Activated CD4-positive, alpha-beta T cell treated with anti-CD3 and anti-CD28 coated beads, Interleukin-10, Interleukin-2, amounts not matched to agents 100 ng/mL and 50 ng/mL, durations not matched to agents 16 hours and 8 hours (primary cell): ENCODE results near the gene EDC4.
A peak's percentile ranks its signal among the peaks of the same experiment; 100 is the strongest.
"Not testable (repeated sequence)": the region's sequence is repeated elsewhere in the genome, so short reads cannot be mapped to it uniquely, and the experiment has no call there.

Experiments used
- DNase-seq: peaks from one replicate; pipeline ENCODE4 v3.0.0-alpha.2; 2020

The EDC4 gene

DNA sequence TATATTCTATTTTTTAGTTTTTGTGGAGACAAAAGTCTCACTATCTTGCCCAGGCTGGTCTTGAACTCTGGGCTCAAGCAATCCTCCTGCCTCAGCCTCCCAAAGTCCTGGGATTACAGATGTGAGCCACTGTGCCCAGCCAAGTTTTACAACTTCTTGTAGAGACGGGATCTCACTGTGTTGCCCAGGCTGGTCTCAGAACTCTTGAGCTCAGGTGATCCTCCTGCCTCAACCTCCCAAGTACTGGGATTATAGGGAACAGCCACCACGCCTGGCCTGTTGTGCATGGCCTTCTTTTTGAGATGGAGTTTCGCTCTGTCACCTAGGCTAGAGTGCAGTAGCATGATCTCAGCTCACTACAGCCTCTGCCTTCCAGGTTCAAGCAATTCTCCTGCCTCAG, 19.2 kb upstream of the EDC4 start:
- no peak for DNase-seq

DNA sequence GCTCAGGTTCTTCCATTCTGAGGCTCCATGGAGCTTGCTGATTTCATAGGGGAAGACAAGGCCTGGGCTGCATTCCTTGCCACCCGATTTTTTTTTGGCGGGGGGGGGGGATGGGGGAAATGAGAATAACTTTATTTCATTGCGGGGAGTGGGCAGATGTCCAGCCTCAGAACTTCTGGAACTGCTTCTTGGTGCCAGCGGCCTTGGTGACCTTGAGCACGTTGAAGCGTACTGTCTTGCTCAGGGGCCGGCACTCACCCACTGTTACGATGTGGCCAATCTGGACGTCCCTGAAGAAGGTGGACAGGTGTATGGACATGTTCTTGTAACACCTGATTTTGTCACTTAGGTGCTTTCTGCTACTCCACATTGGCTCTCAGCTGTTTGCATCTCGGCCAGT, 17.1 kb upstream of the EDC4 start:
- no peak for DNase-seq

DNA sequence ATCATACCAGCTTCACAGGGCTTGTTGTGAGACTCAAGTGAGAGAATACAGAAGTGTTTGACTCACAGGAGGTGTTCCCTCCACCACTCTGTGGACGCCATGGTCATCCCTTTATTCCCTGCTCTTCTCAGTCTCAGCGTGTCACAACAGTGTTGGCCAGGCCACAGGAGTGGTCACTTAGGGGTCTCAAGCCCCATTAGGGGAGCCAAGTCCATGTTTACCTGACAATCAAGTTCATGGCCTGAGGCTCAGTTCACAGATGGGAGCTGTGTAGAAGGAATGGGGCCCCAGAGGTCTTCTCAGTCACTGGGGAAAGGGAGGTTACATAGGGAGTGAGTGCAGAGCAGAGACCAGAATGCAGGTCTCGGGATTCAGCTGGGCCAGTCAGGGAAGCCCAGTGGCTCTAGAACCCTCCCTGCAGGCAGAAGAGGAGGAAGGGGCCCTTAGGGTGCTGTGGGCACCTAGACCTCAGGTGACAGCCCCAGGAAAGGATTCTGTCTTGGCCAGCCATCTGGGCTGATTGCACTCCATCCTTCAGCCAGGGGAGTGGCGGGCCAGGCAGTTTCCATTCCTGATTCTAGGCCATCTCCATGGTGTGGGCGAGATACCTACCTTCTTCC, 15.8 kb upstream of the EDC4 start:
- DNase-seq = no peak

DNA sequence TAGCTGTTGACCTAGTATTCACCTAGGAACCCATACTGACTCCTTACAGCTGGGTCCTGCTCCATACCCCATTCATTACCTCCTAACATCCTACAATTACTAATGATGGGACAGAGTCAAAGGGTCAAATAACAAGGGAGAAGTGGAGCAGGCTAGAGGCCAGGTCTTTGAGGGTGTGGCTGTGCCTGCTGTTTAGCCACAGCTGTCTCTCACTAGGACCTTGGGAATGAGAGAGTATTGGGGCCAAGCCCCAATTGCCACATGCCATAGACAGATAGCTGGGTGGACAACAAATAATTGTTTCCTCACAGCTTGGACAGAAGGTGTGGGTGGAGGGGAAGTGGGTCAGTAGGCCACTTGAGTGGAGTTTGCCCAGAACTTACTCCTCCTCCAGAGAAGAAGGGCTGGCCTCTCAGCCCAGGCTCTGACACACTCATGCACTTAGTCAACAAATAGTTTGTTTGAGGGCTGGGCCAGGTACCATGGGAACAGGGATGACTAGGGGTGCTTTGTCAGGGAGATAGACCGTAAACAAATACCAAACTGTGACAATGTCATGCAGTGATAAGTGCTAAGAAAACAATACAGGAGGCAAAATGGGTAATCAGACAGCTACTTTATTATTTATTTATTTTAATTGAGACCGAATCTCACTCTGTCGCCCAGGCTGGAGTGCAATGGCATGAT, 15.2 kb upstream of the EDC4 start:
- peak; percentile 55 for DNase-seq

DNA sequence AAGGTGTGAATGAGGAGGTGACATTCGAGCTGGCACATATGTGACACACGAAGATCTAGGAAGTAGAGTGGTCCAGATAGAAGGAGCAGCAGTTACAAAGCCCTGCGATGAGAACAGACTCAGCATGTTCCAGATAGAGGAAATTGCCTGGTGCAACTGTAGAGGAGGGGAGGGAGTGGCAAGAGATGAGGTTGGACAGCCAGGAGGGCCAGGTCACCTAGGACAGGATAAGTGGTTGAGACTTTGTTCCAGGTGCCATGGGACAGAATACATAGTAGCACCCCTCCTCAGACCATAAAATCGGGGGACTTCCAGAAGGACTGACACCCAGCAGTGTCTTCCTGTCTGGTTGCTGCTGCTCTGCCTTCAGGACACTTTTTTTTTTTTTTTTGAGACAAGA, 14.4 kb upstream of the EDC4 start:
- no peak for DNase-seq

DNA sequence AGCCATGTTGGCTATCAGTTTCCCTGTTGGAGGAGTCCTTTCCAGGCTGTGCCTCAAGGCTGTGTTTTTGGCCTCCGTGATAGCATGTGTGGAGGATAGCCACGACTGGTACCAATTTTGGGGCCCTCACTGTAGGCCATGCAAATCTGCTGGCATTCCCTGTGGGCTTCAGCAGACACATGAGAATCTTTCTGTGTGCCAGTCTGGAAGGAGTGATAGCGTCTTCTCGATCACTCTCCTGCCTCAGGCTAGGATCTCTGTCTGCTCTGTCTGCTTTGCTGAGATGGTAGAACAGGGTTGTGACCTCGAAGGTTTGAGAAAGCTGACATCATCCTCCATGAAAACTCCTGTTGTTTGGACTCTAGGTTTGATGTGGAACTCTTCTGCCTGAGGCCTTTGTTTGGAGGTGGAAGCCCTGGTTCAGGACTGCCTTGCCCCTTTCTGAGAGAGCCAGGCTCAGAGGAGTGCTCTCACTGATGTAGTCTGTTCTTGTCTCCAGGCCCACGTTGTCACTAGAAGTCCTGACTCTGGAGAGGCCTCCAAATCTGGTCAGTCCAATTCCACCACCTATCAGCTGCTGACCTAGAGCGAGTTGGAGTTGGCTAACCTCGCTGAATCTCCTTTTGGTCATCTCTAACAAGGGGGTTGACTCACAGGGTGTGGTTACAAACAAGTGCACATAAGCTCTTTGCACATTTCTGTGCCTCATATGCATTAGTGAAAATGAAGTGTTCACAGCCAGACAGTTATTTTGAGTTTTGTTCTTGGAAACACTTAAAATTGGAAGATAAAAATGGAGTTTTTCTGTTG, 12.1 kb upstream of the EDC4 start:
- DNase-seq = no peak

DNA sequence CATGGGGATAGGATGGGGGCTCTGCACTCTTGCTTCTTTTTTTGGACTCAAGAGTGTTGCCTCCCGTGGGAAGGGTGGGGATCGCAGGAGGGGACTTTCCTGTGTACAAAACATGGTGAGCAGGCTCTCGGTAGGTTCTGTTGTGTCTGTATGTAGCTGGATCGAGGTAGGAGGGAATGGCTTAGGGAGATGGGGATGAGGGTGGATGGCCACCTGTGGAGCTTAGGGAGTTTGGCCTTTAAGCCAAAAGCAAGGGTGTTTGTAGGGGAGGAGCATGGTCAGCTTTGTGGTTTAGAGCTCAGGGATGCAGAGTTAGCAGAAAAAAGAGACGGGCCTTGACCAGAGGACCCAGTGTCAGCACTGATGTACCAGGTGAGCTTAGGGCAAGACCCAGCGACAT, 11.0 kb upstream of the EDC4 start:
- no peak for DNase-seq

DNA sequence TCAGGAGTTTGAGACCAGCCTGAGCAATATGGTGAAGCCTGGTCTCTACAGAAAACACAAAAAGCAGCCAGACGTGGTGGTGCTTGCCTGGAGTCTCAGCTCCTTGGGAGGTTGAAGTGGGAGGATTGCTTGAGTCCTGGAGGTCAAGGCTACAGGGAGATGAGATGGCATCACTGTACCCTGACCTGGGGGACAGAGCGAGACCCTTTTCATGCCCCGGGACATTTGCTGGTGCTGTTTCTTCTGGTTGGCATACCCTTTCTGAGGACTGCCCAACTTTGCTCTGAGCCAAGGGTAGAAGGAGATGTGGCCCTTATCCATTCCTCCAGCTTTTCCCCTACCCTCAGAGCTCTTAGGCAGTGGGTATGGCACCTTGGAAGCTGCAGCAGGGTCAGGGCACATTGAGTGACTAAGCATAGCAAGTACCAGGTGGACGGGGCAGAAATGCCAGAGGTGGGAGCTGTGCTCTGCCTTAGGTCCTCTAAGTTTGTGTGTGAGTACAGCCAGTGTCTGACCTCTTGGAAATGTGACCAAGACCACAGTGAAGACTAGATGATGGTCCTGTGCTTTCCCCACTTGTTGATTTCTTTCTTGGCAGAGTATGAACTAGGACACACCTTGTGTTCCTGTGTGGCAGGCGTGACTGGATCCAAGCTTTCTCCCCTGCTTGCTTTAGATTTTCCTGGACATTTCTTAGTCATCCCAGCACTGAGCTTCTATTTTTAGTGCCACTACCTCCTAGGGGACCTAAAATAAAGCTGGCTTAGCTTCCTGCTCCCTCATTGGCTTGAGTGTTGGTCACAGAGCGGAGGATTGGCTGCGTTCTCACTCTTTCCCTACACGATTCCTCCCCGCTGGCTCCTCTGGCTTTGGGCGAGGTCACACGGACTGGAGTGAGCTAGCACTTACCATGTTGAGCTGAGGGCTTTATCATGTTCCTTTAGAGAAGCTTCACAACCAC, 9.9 kb upstream of the EDC4 start:
- DNase-seq = no peak

DNA sequence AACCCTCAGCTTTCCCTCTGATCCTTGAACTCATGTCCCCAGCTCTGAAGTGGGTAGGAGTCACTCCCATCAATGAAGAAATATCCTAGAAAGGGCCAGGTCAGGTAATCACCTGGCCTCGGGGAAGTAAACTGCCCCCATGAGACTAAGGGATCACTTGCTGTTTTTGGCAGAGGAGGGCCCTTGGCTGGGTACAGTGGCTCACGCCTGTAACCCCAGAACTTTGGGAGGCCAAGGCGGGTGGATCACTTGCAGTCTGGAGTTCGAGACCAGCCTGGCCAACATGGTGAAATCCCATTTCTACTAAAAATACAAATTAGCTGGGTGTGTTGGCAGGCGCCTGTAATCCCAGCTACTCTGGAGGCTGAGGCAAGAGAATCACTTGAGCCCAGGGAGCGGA, 8.8 kb upstream of the EDC4 start:
- DNase-seq = not testable (repeated sequence)

DNA sequence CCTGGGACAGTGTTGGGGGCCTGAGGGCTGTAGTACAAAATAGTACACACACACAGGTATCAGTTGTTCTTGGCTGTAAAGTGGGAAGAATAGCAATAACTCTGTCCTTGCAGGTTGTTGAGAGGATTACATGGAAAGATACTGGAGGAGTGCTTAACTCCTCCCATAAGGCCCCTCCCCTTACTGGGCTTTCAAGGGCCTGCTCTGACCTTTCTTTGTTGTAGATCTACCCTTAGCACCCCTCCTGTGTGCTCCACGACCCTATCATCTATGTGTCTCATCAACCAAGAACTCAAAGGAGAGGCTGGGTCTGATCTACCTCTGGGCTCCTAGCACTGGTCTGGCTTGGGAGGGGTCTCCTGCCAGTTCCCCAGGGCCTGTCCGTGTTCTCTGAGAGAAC, 8.3 kb upstream of the EDC4 start:
- no peak for DNase-seq

DNA sequence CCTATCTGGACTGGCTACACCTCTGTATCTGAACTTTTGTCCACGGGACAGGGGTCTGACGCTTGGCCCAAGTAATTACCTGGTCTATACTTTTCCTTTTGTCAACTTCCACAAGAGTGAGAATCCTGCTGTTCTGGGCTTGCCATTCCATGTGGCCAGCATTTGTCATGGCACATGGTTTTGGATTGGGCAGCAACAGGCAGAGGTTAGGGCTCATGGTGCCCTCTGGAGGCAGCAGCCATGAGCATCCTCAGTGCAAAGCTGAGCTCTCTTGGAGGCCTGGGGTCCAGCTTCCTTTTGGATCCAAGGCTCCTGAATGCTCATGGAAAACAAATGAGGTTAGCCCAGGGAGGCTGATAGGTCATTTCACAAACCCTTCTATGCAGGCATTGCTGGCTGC, 7.5 kb upstream of the EDC4 start:
- no peak for DNase-seq

DNA sequence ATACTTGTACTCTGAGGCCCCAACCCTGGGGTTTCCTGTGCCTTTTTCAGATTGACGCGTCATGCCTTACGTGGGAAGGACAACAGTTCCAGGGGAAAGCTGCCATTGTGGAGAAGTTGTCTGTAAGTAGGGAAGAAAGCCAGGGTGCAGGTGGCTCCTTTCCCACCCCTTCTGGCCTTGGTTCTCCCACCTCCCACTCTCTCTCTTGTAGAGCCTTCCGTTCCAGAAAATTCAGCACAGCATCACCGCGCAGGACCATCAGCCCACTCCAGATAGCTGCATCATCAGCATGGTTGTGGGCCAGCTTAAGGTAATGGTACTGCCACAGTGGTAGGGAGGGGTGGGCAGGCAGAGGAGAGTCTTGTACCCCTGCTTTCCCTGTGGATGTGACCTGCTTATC, 4.6 kb upstream of the EDC4 start:
- no peak for DNase-seq

DNA sequence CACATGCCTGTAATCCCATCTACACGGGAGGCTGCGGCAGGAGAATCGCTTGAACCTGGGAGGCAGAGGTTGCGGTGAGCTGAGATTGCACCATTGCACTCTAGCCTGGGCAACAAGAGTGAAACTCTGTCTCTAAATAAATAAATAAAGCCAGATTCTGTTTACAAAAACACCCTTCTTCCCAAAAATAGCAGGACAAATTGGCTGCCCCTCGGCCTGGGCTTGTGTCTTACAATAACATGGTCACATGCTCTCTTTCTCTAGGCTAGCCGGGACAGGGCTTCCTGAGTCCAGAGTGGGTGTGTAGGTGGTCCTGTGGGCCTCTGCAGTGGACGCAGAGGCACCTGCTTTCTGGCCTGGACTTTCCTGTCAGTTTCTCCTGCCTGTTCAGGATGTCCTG, 3.2 kb upstream of the EDC4 start:
- DNase-seq = no peak

DNA sequence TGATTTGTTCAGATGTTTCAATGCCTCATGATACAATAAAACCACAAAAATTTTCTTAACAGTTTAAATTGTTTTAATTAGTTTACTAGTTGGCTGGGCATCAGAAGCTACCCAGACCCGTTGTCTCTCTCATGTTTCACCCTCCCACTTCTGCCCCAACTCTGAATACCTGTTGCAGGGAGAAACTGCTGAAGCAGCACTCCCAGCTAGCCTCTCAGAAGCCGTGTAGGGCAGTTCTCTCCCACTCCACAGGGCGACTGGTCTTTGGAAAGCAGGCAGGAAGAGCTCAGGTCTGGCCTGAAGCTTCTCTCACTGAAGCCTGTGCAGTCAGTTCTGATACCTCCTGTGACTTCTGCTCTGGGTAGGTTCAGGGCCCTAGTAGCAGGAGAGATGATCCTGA, 1.6 kb upstream of the EDC4 start:
- DNase-seq = no peak

DNA sequence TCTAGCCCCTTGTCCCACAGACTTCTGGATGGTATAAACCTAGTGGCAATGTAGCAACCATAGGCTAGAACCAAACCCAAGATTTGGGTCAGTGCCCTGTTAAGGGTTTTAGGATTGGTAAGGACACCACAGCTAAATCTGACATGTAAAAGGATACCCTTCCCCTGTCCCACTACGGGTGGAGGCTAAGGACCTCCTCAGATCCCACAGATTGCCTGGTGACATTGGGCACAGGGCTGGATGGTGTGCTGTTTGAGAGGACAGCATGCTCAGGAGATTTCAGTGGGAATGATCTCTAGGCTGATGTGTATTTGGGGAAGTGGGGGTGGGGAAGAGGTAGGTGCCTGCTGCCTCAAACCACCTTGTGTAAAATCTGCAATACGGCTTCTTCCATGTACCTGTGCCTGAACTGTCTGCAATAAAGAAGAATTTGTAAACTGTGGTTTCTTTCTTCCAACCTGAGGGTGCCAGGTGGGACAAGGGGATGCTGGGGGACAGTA, 671 bp upstream of the EDC4 start:
- DNase-seq = no peak

DNA sequence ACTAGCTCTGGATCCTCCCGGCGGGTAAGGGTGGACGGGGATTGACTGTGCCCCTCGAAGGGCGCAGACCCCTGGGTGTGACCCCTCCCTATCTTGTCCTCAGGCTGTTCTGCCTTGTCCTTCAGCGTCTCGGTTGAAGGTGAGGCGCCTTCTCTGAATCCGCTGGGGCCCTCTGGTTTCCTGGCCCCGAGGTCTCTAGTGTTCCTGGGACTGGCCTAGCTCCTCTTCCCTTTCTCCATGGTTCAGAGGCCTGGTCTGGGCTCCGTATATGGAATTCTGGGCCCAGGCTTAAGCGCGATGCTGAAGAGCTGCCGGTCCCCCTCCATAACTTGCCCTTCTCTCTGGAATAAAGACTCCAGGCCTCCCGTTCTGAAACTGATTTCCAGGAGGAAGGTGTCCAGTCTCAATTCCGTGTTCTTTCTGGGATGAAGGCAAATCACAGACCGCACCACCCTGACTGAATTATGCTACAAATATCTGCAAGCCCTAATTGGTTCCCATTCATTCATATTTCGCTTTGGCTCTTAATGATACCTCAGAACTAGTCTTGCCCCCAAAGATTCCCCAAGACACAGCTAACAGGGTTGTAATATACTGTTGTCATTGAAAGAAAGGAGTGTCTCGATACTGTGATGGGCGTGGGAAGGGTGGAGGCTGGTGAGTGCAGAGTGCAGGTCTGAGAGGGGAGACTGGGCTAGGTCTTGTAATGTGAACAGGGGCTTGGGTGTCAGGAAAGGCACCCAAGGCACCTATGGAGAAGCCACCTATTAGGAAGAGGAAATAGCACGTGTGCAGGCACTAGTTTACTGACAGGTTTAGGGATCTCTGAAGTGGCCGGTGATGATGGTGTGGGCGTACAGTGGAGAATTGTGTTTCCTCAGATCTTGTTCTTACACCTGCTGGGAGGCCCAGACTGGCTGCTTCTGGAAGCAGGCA, 851 bp downstream of the EDC4 start:
- no peak for DNase-seq

DNA sequence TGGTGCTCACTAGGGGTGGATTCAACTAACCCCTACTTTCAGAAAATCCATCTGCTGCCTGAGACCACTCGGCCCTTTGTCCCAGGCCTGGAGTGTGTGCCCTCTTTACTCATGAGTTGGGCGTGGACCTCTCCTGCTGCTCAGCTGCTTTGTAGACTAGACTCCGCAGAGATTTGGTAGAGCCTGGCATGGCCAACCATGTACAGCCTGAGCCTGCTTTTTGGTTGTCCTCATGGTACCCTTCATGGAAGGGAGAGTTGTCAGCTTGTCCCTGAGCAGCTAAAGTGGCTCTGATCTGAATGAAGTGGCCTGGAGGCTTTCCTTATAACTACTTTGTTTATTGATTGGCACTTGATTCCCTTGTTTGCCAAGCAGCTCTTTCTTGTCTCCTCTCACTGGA, 1.5 kb downstream of the EDC4 start:
- no peak for DNase-seq

DNA sequence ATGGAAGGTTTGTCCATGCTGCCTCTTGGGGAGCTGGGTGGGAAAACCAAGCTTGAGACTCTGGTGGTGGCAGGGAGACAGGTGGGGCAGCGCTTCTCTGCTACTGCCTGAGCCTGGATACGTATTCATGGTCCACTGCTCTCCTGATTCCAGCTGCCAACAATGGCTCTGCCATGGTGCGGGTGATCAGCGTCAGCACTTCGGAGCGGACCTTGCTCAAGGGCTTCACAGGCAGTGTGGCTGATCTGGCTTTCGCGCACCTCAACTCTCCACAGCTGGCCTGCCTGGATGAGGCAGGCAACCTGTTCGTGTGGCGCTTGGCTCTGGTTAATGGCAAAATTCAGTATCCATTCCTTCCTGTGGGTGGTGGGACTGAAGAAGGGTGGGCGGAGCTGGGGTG, 4.2 kb downstream of the EDC4 start:
- no peak for DNase-seq

DNA sequence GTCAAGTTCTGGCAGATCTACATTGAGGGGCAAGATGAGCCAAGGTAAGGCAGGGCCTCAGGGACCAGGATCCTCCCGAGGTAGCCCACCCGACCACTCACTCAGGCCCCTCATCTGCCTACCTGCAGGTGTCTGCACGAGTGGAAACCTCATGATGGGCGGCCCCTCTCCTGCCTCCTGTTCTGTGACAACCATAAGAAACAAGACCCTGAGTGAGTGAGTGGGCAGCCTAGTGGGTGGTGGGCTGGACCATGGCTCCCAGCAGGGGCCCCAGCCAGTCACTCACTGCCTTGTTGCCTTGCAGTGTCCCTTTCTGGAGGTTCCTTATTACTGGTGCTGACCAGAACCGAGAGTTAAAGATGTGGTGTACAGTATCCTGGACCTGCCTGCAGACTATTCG, 5.4 kb downstream of the EDC4 start:
- DNase-seq = no peak

DNA sequence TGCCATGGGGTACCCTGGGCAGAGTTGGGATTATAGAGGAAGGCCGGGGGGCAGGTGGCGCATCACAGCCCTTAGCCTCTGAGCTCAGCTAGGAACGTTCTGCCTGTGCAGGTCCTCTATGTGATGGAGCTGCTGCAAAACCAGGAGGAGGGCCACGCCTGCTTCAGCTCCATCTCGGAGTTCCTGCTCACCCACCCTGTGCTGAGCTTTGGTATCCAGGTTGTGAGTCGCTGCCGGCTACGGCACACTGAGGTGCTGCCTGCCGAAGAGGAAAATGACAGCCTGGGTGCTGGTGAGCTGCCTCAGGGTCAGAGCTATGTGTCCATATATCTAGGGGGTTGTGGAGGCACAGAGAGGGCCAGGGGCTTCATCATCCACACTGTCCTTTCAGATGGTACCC, 6.0 kb downstream of the EDC4 start:
- DNase-seq = no peak

DNA sequence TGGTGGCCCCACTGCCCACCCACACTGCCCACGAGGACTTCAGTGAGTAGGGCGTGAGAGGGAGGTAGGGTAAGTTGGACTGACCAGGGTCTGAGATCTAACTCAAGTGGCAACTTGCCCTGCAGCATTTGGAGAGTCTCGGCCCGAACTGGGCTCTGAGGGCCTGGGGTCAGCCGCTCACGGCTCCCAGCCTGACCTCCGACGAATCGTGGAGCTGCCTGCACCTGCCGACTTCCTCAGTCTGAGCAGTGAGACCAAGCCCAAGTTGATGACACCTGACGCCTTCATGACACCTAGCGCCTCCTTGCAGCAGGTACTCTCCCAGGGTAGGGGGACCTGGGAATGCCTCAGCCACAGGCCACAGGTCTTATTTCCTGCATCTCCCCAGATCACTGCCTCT, 6.6 kb downstream of the EDC4 start:
- DNase-seq = no peak

DNA sequence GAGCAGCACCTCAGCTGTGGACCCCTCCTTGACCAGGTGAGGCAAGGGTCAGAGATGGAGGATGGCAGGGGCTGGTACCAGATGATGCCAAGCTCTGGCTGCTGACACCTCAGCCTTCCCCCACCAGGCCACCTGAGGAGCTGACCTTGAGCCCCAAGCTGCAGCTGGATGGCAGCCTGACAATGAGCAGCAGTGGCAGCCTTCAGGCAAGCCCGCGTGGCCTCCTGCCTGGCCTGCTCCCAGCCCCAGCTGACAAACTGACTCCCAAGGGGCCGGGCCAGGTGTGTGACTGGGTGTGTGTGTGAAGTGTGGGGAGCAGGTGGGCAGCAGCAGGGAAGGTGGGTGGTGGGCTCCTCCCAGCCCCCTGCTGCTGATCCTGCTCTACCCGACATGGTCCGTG, 7.1 kb downstream of the EDC4 start:
- DNase-seq = no peak
